MV-4-11 (cell line): ENCODE data around the gene MALRD1.

Experiments
- DNase-seq: peaks from one replicate; lab custom pipeline; 2025; lab: John Stamatoyannopoulos, UW

The MALRD1 gene

GRCh38 chr10:19782430-19783089 is 734.0 kb downstream of the MALRD1 start:
- DNase-seq = peak; percentile 8

GRCh38 chr10:19783721-19784120 is 735.1 kb downstream of the MALRD1 start:
- no peak for DNase-seq
